Fibroblast of lung (primary cell): ENCODE measurements around the gene GDA.

Experiments
- EZH2 ChIP-seq: IDR thresholded peaks from 2 replicates; pipeline ENCODE4 v1.5.1; 2012; ENCODE audit warnings: low read length, control low read depth, mild to moderate bottlenecking; ENCODE audit errors: missing control alignments
- TF ChIP-seq, protein P1 (sequence below), 2 donors: IDR thresholded peaks in 1 of 2; conservative IDR thresholded peaks in 1 of 2; 1 replicate in 1 of 2; 2 replicates in 1 of 2; pipeline ENCODE4 v1.5.1; 2011 to 2012; ENCODE audit warnings: low read length in 2 of 2, control low read depth in 1 of 2, inconsistent platforms in 1 of 2, low read depth in 1 of 2, mild to moderate bottlenecking in 1 of 2

DNA sequence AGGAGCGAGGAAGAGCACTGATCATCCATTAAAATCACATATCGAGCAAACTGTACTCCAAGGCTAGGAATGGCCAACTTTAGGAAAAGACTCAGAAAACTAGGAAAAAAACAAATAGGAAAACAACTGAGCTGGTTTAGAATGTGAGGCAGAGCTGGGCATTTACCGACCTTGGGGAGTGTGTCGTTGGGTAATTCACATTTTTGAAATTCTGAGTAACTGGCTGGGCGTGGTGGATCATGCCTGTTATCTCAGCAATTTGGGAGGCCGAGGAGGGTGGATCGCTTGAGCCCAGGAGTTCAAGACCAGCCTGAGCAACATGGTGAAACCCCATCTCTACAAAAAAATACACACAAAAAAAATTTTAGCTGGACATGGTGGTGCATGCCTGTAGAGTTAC lies 145.7 kb downstream of the GDA start:
- TF ChIP-seq, protein P1, sequence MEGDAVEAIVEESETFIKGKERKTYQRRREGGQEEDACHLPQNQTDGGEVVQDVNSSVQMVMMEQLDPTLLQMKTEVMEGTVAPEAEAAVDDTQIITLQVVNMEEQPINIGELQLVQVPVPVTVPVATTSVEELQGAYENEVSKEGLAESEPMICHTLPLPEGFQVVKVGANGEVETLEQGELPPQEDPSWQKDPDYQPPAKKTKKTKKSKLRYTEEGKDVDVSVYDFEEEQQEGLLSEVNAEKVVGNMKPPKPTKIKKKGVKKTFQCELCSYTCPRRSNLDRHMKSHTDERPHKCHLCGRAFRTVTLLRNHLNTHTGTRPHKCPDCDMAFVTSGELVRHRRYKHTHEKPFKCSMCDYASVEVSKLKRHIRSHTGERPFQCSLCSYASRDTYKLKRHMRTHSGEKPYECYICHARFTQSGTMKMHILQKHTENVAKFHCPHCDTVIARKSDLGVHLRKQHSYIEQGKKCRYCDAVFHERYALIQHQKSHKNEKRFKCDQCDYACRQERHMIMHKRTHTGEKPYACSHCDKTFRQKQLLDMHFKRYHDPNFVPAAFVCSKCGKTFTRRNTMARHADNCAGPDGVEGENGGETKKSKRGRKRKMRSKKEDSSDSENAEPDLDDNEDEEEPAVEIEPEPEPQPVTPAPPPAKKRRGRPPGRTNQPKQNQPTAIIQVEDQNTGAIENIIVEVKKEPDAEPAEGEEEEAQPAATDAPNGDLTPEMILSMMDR (conservative IDR thresholded peaks at IDR 0.05 in 1 of 2, IDR thresholded peaks at IDR 0.05 in 1 of 2; ENCODE audit: low read depth in 1 of 2, low read length in 2 of 2): no peak
- TF ChIP-seq EZH2: no peak
